ENCODE results near the gene ZNF546.
"Not testable (repeated sequence)": the region's sequence is repeated elsewhere in the genome, so short reads cannot be mapped to it uniquely, and the experiment has no call there.

The ZNF546 gene

GRCh38 chr19:39996811-39997637, at the start of gene ZNF546:
ZNF546 (plus strand) TSS chr19:39997060; CDS start chr19:39998327, 1,267 bp downstream.
- Histone ChIP-seq H3K4me1 (0 out of 2 replicates have a peak, but pooled peaks cover 4% of the 10 kb centered on the region), H3K4me3 (peak within 1 kb of the TSS; percentile 58), H3K36me3 (replicated peaks) (no peaks in the 10 kb centered on the region), H3K9me3 (peaks cover 8% of the 10 kb centered on the region; the same call in 1 of the 2 replicates), H3K27me3 (ENCODE audit: low read depth) (no peaks in the 10 kb centered on the region)
- in situ Hi-C loops (cut with MboI; ENCODE audit: low sequenced_read_pairs) = no loop called here
- peak; percentile 77 to 90 for DNase-seq (ENCODE audit: low spot score in 2 of 2)

DNA sequence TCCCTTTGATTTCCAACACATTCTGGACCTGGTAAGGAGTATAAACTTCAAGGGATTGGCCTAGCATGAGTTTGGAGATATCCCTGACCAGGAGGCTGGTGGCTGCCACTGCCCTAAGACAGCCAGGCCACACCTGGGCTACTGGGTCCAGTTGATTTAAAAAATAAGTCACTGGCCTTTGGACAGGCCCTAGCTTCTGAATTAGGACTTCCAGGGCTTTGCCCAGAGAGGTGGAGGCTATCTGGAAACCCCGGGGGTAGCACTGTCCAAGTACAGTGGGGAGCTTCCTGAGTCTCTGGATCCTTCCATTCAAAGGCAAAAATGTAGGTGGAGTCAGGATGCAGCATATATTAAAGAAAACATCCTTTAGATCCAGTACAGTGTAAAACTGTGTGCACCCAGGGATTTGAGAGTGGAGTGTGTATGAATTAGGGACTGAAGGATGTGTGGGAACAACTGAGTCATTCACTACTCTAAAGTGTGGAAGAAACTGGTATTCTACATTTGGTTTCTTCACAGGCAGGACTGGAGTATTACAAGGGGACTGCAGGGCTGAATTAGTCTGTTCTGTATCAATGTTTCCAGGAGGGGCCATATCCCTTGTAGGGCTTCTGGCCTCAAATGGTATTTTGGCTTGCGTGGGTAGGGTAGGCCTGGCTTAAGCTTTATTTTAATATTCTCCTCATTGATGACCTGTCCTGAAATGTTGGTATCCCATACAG, 47.7 kb upstream of the ZNF546 start:
- Histone ChIP-seq H3K36me3 (replicated peaks) (no peaks in the 10 kb centered on the region), H3K27me3 (ENCODE audit: low read depth) (no peaks in the 10 kb centered on the region), H3K9me3 (no peaks in the 10 kb centered on the region), H3K4me3 (no peak overlapping the region), H3K4me1 (no peaks in the 10 kb centered on the region; the same call in 1 of the 2 replicates)
- in situ Hi-C loops (cut with MboI; ENCODE audit: low sequenced_read_pairs) = no loop called here
- no peak for DNase-seq (ENCODE audit: low spot score in 2 of 2)

DNA sequence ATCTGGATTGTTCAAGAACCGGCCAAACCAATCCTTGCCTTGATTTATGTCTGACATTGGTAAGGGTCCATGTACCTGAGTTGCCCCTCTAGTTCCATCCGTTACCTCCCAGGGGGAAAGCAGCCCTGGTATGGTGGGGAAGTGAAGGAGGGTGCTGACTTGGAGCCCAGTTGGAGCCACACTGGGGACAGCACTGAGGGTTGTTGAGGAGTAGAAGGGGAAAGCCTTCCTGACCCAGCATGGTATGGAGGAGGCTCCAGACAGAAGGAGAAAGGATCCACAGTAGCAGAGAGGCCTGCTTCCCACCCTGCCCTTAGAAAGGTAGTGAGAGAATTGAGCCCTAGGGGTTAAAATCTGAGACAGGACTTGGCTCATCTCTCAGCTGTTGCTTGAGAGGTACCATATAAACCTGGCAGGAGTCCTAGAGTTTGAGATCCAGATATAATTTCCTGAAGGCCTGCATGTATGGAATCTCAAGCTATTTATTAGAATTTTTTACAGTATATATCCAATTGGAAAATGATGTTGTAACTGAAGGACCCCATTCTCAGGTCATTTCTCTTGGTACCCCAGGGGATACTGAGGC, 45.7 kb upstream of the ZNF546 start:
- DNase-seq (ENCODE audit: low spot score in 2 of 2) = no peak
- H3K4me3 ChIP-seq = no peak overlapping the region
- in situ Hi-C loops (cut with MboI; ENCODE audit: low sequenced_read_pairs) = no loop called here

GRCh38 chr19:39951686-39952085, 45.2 kb upstream of the ZNF546 start:
- no peak for DNase-seq (ENCODE audit: low spot score in 2 of 2)
- no peaks in the 10 kb centered on the region for H3K9me3 ChIP-seq
- H3K36me3 ChIP-seq (replicated peaks) = no peaks in the 10 kb centered on the region
- in situ Hi-C loops (cut with MboI; ENCODE audit: low sequenced_read_pairs) = no loop called here
- no peaks in the 10 kb centered on the region; the same call in 1 of the 2 replicates for H3K4me1 ChIP-seq
- no peak overlapping the region for H3K4me3 ChIP-seq
- H3K27me3 ChIP-seq (ENCODE audit: low read depth) = no peaks in the 10 kb centered on the region

More for the DNA sequence above, 45.7 kb upstream of the ZNF546 start:
- Histone ChIP-seq H3K27me3 (ENCODE audit: low read depth) (no peaks in the 10 kb centered on the region), H3K4me1 (no peaks in the 10 kb centered on the region; the same call in 1 of the 2 replicates), H3K9me3 (no peaks in the 10 kb centered on the region), H3K36me3 (replicated peaks) (no peaks in the 10 kb centered on the region)

- DNase-seq (ENCODE audit: low spot score in 2 of 2) = no peak
- Histone ChIP-seq H3K9me3 (no peaks in the 10 kb centered on the region), H3K4me3 (no peak overlapping the region), H3K27me3 (ENCODE audit: low read depth) (no peaks in the 10 kb centered on the region), H3K4me1 (no peaks in the 10 kb centered on the region; the same call in 1 of the 2 replicates), H3K36me3 (replicated peaks) (no peaks in the 10 kb centered on the region)
- in situ Hi-C loops (cut with MboI; ENCODE audit: low sequenced_read_pairs) = no loop called here
These were observed 42.9 kb upstream of the ZNF546 start for GRCh38 chr19:39953915-39954314.

- H3K36me3 ChIP-seq (replicated peaks) = not testable (repeated sequence)
These were observed 39.0 kb upstream of the ZNF546 start for GRCh38 chr19:39957886-39958285.

GRCh38 chr19:39958942-39959341, 37.9 kb upstream of the ZNF546 start:
- H3K4me3 ChIP-seq; in situ Hi-C loops (cut with MboI; ENCODE audit: low sequenced_read_pairs); H3K27me3 ChIP-seq (ENCODE audit: low read depth); H3K36me3 ChIP-seq (replicated peaks); H3K9me3 ChIP-seq; DNase-seq (ENCODE audit: low spot score in 2 of 2): not testable (repeated sequence)
- peaks cover 21% of the 10 kb centered on the region for H3K4me1 ChIP-seq

More at GRCh38 chr19:39957886-39958285, 39.0 kb upstream of the ZNF546 start:
- peaks cover 16% of the 10 kb centered on the region for H3K4me1 ChIP-seq
- H3K9me3 ChIP-seq; H3K27me3 ChIP-seq (ENCODE audit: low read depth); in situ Hi-C loops (cut with MboI; ENCODE audit: low sequenced_read_pairs); H3K4me3 ChIP-seq: not testable (repeated sequence)
- DNase-seq (ENCODE audit: low spot score in 2 of 2) = peak in 1 of 2 experiments; percentile 8

DNA sequence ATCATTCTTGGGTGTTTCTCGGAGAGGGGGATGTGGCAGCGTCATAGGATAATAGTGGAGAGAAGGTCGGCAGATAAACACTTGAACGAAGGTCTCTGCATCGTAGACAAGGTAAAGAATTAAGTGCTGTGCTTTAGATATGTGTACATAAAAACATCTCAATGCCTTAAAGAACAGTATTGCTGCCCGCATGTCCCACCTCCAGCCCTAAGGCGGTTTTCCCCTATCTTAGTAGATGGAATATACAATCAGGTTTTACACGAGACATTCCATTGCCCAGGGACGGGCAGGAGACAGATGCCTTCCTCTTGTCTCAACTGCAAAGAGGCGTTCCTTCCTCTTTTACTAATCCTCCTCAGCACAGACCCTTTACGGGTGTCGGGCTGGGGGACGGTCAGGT, 37.5 kb upstream of the ZNF546 start:
- H3K36me3 ChIP-seq (replicated peaks); H3K27me3 ChIP-seq (ENCODE audit: low read depth); H3K4me3 ChIP-seq; DNase-seq (ENCODE audit: low spot score in 2 of 2); in situ Hi-C loops (cut with MboI; ENCODE audit: low sequenced_read_pairs); H3K9me3 ChIP-seq: not testable (repeated sequence)
- peaks cover 21% of the 10 kb centered on the region for H3K4me1 ChIP-seq

DNA sequence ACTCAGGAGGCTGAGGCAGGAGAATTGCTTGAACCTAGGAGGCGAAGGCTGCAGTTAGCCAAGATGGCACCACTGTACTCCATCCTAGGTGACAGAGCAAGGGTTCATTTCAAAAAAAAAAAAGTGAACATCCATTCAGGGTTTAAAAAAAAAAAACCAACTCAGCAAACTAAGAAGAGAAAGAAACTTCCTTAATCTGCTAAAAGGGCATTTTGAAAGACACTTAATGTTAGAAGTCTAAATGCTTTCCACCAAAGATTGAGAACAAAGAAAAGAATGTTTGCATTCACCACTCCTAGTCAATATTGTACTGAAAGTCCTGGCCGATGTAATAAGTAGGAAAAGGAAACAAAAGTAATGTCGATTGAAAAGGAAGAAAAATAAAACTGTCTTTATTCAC, 33.0 kb upstream of the ZNF546 start:
- in situ Hi-C loops (cut with MboI; ENCODE audit: low sequenced_read_pairs) = no loop called here

DNA sequence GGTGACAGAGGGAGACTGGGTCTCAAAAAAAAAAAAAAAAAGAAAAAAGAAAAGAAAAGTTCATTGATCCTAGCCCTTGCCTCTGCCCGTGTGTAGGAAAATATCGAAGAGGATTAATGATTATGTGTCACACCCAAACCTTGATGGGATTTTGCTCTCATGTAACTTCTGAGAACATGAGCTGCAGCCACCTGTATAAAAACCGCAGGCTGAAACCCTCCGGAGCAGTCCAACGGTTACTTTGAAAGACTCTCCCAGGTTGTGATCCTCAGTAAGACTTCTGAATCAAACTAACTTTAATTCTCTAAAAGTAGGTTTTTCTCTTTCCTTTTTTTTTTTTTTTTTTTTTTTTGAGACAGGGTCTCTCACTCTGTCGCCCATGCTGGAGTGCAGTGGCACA, 30.2 kb upstream of the ZNF546 start:
- H3K4me3 ChIP-seq = no peak overlapping the region
- no peaks in the 10 kb centered on the region for H3K27me3 ChIP-seq (ENCODE audit: low read depth)
- H3K4me1 ChIP-seq = peaks cover 8% of the 10 kb centered on the region
- H3K36me3 ChIP-seq (replicated peaks) = peaks cover 5% of the 10 kb centered on the region; the same call in 1 of the 2 replicates
- no peaks in the 10 kb centered on the region for H3K9me3 ChIP-seq
- DNase-seq (ENCODE audit: low spot score in 2 of 2) = no peak
- in situ Hi-C loops (cut with MboI; ENCODE audit: low sequenced_read_pairs) = no loop called here

More for the DNA sequence above, 33.0 kb upstream of the ZNF546 start:
- H3K4me3 ChIP-seq = no peak overlapping the region
- no peaks in the 10 kb centered on the region for H3K36me3 ChIP-seq (replicated peaks)
- peak in 1 of 2 experiments; percentile 55 for DNase-seq (ENCODE audit: low spot score in 2 of 2)
- H3K27me3 ChIP-seq (ENCODE audit: low read depth) = no peaks in the 10 kb centered on the region
- no peaks in the 10 kb centered on the region for H3K9me3 ChIP-seq
- peaks cover 21% of the 10 kb centered on the region for H3K4me1 ChIP-seq

DNA sequence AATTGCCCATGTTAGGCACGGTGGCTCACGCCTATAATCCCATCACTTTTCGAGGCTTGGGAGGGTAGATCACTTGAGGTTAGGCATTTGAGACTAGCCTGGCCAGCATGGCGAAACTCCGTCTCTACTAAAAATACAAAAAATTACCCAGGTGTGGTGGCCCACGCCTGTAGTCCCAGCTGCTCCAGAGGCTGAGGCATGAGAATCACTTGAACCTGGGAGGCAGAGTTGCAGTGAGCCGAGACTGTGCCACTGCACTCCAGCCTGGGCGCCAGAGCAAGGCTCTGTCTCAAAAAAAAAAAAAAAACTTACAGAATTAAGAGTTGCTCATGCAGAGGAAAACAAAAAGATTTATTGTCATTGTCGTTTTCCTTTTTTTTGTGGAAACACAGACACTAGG, 29.3 kb upstream of the ZNF546 start:
- Histone ChIP-seq H3K9me3 (no peaks in the 10 kb centered on the region), H3K27me3 (ENCODE audit: low read depth) (no peaks in the 10 kb centered on the region), H3K36me3 (replicated peaks) (peaks cover 11% of the 10 kb centered on the region), H3K4me3 (no peak overlapping the region), H3K4me1 (peaks cover 12% of the 10 kb centered on the region)
- in situ Hi-C loops (cut with MboI; ENCODE audit: low sequenced_read_pairs) = no loop called here
- no peak for DNase-seq (ENCODE audit: low spot score in 2 of 2)

DNA sequence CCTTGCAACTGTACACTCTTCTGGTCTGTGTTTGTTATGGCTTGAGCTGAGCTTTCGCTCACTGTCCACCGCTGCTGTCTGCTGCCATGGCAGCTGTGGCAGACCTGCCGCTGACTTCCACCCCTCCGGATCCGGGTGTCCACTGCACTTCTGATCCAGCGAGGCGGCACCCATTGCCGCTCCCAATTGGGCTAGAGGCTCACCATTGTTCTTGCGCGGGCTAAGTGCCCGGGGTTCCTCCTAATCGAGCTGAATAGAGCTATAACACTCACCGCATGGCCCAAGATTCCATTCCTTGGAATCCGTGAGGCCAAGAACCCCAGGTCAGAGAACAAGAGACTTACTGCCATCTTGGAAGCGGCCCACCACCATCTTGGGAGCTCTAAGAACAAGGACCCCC, 28.1 kb upstream of the ZNF546 start:
- in situ Hi-C loops (cut with MboI; ENCODE audit: low sequenced_read_pairs) = no loop called here
- no peak for DNase-seq (ENCODE audit: low spot score in 2 of 2)
- Histone ChIP-seq H3K27me3 (ENCODE audit: low read depth) (no peaks in the 10 kb centered on the region), H3K4me1 (peaks cover 8% of the 10 kb centered on the region), H3K4me3 (no peak overlapping the region), H3K9me3 (no peaks in the 10 kb centered on the region), H3K36me3 (replicated peaks) (peaks cover 22% of the 10 kb centered on the region)

GRCh38 chr19:39969266-39969665, 27.6 kb upstream of the ZNF546 start:
- DNase-seq (ENCODE audit: low spot score in 2 of 2) = no peak
- peaks cover 8% of the 10 kb centered on the region for H3K4me1 ChIP-seq
- H3K27me3 ChIP-seq (ENCODE audit: low read depth) = no peaks in the 10 kb centered on the region
- H3K36me3 ChIP-seq (replicated peaks) = peaks cover 26% of the 10 kb centered on the region
- H3K4me3 ChIP-seq = no peak overlapping the region
- no peaks in the 10 kb centered on the region for H3K9me3 ChIP-seq
- in situ Hi-C loops (cut with MboI; ENCODE audit: low sequenced_read_pairs) = no loop called here

Data from HAP-1 (cell line).